Stimulated activated CD4-positive, alpha-beta T cell treated with anti-CD3 and anti-CD28 coated beads, TNF-alpha, amount 100 ng/mL, for 48 hours (primary cell): ENCODE data around the gene PBX4.

ENCODE experiments used
- DNase-seq, 3 donors: peaks; one replicate each; pipeline ENCODE4 v3.0.0-alpha.2; 2020; ENCODE audit warnings: low read depth in 3 of 3

The PBX4 gene

DNA sequence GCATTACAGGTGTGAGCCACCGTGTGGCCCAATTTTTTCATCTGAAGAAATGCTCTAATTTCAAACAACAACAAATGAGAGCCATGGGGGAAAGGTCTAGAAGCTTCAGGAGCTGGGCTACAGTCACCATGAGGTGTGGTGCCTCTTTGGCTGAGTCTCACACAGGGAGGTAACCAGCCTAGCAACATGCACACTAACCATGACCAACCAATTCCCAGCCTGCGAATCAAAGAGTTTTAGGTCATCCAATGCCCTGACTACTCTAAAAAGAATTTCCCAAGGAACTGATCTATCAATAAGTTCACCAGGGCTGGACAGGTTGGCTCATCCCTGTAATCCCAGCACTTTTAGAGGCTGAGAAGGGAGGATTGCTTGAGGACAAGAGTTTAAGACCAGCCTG is 29.9 kb downstream of the PBX4 start:
- DNase-seq: no peak

DNA sequence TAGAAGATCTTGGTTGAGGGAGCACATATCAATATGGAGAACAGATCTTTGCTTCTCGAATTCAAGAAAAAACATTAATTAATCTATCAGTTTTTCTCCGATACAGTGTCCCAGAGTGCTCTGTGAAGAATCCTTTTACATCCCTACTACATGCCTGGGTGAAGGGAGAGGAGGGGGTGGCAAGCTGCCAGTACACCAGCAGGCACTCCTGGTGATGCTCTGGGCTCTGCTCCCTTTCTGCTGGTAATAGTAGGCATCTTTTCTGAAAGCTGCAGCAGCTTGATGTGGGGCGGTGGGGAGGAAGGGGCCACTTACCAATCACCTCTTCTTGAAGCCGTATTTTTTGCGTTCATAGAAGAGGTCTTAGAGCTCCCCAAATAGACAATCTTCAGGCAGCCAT is 30.7 kb downstream of the PBX4 start:
- DNase-seq: no peak

DNA sequence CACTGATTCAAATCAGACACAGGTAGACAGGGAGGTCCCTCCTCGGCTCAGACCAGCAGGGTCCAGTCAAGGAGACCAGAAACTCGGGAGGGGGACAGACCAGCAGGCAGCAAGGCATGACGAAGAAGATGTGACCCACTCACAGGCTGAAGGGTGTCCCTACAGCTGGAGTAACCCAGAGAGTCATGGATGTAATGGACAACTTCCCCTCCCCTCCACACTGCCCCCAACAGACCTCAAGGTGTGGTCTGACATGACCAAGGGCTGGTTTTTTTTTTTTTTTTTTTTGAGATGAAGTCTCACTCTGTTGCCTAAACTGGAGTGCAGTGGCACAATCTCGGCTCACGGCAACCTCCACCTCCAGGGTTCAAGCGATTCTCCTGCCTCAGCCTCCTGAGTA is 34.1 kb downstream of the PBX4 start:
- DNase-seq: no peak

DNA sequence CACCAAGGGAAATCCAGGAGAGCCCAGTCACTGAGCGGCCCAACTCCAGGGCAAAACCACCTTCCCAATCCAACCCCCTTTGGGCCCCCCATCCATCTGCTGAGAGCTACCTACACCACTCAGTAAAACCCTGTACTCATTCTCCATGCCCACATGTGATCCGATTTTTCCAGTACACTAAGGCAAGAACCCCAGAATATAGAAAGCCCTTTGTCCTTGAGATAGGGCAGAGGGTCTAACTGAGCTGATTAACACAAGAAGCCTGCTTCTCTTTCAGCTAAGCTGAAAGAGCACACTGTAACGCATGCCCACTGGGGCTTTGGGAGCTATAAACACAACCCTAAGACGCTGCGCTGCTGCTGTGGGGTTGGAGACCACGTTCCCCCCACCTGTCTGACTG is 36.0 kb downstream of the PBX4 start:
- DNase-seq: no peak

DNA sequence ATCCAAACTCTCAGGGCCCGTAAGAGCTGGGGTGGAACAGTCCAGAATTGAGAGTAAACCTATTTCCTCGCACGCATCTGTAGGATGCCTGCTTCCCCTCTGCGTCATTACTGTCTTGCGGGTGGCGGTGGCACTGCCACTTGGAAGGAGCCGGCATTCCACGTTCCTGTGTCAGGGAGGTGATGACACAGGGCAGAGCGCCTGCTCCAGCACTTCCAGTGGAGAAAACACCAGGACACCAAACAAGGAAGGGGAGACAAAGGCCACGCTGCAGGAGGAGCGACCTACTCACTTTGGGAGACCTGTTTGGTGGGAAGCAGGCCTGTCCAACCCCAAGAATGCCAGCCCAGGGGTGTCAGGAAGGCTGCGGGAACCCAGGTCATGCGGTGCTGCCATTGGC is 37.1 kb downstream of the PBX4 start:
- DNase-seq: no peak

DNA sequence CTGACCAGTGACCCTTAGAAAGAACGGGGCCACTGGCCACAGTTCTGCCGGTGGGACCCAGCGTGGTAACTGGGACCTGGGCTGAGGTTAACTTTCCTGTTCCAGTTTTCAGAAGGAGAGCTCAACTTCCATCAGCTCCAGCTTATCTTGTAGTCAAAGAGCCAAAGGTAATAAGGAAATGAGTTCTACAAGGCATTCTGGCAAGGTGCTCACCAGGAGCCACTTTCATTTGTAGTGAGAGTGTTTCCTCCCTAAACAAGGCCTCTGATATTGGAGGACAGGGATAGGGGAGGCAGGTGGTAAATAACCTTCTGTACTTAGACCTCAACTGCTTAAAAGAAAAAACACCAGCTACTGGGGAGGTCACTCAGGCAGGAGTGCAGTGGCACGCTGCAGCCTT is 38.1 kb downstream of the PBX4 start:
- DNase-seq: no peak

DNA sequence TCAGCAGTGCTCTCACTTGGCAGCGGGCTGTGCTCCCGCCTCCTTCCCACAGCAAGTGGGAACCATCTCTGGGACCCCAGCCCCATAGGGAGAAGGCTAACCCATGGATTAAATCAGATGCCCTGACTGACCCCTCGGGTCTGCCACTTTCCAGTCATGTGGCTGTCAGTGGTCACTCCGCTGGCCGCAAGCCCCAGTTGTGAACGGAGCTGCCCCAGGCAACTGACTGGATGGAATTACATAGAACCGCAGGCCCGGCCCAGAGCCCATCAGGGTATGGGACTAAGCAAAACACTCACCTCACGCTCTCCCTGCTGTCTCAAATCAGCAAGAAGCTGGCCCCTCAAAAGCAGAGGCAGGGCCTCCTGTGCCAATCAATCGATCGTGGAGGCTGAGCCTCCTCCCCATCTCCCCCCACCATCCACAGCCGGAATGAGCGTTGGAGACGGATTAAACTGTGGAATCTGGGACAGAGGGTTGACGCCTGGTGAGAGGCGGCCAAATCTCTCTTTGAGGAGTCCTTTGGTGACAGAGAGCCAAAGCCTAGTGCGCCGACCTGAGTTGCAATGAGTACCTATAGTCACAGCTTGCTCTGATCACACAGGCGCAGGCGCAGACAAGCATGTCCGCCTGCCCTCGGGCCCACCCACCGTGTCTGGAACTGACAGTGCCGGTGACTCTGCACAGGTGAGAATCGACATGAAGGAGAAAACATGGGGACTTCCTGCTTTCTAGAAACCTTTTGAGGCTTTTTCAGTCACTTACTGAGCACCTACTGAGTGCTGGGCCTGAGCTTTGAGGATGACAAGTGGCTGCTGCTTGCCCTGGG is 38.7 kb downstream of the PBX4 start:
- no peak for DNase-seq

DNA sequence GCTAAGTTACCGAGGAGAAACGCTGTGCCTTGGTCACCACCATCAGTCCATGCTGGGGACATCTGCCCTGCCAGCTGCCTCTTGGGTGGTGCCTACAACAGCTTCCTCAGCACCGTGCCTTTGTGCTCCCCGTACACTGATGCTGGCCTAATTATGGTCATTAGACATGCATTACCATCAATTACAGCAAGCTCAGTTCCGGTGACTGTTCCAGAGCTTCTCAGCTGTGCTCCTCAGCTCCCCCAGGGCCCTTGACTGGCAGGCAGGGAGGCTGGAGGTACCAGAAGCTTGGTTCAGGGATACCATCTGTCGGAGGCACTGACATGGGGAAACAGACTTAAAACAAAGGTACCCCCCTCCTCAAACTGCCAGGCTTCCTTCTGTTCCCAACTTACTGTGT is 40.2 kb downstream of the PBX4 start:
- DNase-seq: no peak

DNA sequence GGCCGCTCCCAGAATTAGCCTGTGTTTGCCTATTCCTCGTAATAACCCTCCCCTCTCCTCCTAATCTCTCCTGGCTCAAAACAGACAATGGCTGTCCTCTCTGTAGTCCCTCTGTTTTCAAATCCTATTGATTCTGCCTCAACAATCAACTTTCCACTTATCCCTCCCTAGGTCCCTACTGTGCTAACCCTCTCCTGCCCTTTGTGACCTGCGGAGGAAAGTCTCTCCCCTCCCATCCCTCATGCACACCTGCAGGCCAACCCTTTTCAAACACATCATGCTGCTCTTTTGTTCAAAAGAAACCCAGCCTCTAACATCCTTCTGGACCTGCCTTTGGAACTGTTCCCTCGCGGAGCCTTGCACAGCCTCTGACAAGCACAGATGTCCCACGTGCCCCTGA is 43.1 kb downstream of the PBX4 start:
- no peak for DNase-seq

DNA sequence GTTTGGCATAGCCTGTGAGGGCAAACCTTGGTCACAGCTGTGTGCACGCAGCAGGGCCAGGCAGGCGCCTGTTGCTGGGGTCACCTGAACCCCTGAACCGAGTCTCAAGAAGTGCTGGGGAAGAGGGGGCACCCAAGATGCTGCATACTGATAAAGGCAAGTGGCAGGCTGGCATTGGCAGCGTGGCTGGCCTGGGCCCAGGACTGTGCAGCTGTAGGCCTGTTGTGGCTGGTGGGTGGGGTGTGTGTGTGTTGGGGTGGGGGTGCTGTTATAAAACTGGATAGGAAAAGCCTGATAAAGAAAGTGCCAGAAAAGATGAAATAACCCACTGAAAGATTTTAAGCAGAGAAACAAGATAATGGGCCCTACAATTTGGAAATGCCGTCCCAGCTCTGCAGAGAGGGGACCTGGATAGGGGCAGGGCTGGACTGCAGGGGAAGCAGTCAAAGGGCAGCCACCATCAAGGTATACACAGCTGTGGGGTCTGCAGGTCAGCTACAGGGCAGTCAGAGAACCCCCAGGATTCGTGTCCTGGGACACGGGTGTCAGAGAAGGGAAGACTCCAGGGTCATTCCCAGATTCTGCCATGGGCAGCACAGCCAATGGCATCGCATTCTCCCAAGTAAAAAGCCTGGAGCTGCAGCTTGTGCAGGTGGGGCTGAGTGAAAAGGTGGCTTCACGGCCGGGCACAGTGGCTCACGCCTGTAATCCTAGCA is 47.3 kb downstream of the PBX4 start:
- DNase-seq: no peak

DNA sequence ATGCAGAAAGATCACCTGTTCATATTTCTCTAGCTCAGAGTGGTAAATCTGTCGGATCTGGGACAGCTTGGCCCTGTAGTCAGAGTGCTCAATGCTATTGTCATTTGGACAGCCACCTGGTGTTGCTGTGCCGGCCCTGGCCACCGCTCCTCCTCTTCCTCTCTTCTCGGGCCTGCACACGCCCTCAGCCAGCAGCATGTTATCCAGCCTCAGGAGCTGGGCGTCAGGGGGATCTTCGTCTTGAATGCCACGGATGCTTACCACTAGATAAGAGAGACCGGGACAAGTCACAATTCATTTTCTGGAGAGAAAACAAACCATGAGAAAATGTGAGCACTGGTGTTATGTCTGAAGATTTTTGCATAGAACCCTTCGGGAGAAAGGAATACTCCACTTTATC is 47.9 kb downstream of the PBX4 start:
- no peak for DNase-seq

DNA sequence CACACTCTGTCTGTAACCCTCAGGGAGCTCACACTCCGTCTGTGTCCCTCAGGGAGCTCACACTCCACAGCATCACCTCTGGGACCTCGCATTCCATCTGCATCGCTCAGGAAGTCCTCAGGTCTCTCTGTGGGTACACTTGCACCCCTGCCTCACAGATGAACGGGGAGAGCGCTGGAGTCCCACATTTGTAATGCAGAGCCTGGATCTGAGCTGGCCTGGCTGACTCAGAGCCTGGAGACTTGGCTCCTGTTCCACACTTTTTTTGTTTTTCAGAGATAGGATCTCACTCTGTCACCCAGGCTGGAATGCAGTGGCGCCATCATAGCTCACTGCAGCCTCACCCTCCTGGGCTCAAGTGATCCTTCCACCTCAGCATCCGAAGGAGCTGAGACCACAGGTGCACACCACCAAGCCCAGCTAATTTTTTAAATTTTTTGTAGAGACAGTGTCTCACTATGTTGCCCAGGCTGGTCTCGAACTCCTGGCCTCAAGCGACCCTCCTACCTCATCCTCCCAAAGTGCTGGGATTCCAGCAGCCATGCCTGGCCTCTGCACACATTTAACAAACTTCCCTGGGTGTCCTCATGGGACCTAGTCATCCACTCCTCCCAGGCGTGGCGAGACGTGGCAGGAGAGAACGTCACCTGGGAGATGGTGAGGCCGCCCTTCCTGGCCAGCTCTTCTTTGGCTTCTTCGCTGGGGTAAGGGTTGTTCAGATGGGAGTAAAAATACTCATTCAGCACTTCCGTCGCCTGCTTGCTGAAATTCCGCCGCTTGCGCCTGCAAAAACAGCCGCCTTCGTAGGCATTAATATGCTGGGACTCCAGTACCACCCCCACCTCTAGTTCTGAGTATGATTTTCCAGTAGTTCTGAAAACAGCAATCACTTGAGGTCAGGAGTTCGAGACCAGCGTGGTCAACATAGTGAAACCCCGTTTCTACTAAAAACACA is 49.4 kb downstream of the PBX4 start:
- DNase-seq: no peak

DNA sequence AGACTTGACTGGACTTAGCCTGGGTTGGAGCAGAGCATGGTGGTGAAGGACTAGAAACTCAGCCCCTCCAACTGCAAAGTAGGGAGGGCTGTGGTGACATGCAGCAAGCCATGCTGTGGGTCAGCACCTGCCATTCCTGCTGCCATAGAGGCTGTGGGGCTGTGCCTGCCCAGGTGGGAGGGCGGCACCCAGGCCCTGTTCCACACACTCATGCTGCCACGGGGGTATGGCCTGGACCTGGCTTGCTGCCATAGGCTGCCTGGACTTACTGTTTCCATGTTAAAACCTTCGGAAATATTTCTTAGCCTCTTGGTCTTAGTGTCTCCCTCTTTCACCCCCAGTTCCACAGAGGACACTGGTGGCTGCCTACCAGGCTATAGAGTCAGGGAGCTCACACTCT is 51.1 kb downstream of the PBX4 start:
- no peak for DNase-seq

DNA sequence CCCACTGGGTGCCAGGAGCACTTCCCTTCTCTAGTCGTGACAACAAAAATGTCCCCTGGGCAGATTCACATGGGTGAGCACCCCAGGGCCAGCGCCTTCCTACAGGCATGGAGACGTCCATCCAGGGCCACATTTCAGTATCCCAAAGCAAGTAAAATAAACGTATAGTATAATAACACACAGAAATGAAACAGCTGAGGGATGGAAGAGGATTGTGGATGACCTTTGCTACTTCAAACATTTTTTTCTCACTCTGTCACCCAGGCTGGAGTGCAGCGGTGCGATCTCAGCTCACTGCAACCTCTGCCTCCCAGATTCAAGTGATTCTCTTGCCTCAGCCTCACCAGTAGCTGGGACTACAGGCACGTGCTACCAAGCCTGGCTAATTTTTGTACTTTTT is 52.2 kb downstream of the PBX4 start:
- no peak for DNase-seq

DNA sequence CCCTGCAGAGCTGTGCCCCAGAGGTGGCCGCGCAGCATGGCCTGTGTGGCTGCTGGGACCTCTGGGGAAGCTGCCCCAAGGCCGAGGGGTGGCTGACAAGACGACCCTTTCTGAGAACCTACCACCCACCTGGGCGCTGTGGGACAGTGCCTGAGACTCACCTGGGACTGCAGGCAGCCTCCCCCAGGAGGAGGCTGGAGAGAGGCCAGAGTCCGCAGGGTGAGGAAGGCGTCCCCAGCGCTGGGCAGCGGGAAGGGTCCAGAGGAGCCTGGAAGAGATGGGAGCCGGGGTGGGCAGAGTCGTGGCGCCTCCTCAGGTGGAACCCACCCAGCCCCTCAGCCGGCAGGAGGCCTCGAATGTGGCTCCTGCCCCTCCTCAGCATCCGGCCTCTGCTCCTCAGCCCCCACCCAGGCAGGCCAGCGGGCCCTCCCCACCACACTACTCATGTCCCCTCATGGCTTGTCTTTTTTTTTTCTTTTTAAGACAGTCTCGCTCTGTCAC is 55.1 kb downstream of the PBX4 start:
- DNase-seq: no peak

DNA sequence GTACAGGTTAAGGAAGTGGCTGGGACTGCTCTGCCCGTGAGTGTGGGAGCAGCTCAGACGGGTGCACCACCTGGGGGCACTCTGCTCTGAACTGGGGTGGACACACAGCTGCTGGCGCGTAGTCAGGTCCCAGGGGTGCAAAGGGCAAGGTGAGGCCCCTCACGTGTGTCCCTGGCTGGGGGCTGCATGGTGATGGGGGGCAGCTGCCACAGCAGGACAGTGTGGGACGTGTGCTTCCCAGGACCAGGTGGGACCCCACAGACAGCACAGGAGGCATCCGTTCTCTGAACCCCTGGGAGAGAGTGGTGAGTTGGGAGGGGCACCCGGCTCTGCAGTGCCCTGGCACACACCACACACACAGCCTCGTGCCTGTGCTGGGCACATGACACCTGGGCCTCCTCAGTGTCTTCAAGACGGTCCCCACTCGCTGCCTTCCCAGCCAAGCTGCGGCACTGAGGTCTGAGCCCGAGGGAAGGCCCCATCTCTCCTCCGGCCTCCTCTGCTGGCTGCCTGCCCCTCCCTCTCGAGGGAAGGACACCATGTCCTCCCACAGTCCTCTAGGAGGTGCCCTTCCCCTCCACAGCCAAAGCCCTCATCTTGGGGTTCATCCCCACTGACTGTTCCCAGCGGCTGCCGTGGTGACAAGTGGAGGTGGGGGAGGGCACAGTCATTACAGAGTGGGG is 55.7 kb downstream of the PBX4 start:
- no peak for DNase-seq

DNA sequence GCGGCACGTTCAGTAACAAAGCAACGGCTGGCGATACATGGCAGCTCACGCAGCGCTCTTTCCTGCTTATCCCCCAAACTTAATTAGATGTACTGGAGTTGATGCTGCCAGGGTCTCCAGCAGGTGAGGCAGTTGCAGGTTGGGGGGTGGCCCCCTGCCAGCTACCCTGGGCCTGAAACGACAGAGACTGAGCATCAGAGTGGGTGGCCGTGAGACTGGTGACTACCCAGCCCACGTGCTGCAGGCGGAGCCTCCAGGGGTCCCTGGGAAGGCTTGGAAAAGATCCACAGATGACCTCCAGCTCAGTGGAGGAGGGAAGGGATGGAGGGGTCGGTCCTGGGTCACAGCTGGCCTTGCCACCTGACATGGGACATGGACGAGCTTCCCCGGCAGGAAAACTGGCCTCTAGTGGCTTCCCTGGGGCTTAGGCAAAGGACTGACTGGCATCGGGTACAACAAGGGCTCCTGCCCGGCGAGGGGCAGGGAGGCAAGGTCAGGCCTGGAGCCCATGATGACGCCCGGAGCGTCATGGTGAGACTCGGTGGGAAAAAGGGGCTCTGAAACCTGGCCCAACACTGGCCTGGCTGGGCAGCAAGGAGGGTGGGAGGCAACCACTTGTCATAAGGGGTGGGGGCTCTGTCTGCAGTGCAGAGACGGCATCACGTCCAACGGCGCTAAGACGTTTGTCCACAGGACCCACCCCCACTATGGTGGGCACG is 56.4 kb downstream of the PBX4 start:
- DNase-seq: no peak

DNA sequence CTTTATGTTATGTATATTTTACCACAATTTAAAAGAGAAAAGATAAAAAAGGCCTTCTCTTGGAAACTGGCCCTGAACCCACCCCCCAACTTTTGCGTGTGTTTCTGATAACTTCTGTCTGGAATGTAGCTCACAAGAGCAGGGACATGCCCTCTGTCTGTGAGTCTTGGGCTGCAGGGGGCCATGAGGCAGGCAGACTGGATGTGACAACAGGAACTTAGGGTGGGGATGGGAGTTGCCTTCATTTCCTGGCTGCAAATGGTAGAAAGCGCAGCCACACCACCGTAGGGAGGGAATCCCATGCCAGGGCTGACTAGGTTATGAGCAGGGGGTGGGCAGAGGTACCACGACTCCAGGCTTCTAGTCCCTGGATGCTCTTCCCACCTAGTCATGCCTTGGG is 58.6 kb downstream of the PBX4 start:
- no peak for DNase-seq

DNA sequence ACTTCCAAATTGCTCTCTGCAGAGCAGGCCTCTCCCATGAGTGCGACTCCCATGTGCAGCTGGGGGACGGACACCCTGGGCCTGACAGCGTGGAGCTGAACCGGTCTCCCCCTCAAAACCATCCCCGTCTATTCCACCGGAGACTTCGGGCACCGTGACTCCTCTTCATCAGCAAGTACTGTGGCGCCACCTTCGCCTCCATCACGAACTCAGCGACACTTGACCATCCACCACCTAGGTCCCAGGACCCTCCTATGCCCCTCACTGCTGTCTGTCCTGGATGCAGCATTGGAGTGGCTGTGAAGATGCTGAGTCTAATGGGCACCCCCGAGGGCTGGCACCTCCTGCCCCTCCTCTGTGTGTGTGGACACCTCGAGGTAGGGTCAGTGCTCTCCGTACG is 59.9 kb downstream of the PBX4 start:
- no peak for DNase-seq

DNA sequence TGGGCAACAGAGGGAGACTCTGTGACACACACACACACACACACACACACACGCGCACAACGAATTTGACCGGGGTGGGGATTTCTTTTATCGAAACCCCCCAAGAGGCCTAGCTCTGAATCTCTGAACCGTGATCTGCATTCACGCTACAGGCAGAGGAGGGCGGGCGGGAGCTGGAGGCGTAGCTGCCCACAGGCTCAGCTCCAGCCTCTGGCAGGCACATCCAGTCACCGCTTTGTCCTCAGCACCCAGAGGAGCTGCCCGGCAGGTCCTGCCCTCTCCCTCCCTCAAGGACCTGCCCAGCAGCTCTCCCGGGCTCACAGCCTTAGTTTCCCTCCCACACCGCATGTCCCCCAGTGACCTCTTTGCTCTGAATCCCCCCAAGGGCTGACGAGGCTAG is 60.4 kb downstream of the PBX4 start:
- no peak for DNase-seq
